Measurements from ENCODE around the gene COX7A2L.

Gene COX7A2L

DNA sequence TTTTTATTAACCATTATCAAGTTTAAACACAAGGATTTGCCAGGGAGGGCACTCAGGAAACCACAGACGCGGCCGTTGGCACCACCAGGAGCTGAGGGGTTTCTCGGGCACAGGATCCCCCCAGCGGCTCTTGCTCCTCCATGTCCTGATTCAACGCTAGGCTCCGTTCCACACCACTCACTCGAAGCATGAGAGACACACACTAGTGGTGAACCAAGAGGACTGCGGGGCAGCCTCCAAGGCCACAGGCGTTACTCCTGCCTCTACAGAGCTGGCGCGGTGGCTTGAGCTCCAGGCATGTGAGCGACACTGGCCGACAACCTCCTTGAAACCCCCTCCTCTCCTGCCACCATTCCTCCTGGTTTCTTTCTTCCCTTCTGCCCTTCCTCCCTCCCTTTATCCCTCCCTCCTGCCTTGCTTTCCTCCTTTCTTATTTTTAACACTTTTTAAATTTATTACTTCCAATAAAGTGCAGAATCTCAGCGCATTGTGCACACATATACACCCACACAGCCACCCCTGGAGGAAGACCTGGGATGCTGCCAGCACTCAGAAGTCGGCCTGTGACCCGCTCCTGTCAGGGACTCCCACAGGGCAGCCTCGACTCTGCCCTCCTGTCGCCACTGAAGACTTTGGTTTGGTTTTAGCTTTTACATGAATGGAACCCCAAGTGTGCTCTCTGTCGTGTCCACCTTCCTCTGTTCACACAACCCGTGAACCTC, 21.7 kb downstream of the COX7A2L start:
- Histone ChIP-seq H3K4me3 (replicated peaks; ENCODE audit: low read depth, low read length) (no peak overlapping the region), H3K36me3 (ENCODE audit: control insufficient read depth, insufficient read depth, low read length) (peaks cover 22% of the 10 kb centered on the region), H3K27me3 (replicated peaks; ENCODE audit: control insufficient read depth, insufficient read depth, low read length) (no peaks in the 10 kb centered on the region)
- TF ChIP-seq, protein P1, sequence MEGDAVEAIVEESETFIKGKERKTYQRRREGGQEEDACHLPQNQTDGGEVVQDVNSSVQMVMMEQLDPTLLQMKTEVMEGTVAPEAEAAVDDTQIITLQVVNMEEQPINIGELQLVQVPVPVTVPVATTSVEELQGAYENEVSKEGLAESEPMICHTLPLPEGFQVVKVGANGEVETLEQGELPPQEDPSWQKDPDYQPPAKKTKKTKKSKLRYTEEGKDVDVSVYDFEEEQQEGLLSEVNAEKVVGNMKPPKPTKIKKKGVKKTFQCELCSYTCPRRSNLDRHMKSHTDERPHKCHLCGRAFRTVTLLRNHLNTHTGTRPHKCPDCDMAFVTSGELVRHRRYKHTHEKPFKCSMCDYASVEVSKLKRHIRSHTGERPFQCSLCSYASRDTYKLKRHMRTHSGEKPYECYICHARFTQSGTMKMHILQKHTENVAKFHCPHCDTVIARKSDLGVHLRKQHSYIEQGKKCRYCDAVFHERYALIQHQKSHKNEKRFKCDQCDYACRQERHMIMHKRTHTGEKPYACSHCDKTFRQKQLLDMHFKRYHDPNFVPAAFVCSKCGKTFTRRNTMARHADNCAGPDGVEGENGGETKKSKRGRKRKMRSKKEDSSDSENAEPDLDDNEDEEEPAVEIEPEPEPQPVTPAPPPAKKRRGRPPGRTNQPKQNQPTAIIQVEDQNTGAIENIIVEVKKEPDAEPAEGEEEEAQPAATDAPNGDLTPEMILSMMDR (IDR thresholded peaks at IDR 0.05; ENCODE audit: insufficient read depth, low read length, poor library complexity, severe bottlenecking): no peak
- DNase-seq (ENCODE audit: extremely low read depth, insufficient read length): no peak

DNA sequence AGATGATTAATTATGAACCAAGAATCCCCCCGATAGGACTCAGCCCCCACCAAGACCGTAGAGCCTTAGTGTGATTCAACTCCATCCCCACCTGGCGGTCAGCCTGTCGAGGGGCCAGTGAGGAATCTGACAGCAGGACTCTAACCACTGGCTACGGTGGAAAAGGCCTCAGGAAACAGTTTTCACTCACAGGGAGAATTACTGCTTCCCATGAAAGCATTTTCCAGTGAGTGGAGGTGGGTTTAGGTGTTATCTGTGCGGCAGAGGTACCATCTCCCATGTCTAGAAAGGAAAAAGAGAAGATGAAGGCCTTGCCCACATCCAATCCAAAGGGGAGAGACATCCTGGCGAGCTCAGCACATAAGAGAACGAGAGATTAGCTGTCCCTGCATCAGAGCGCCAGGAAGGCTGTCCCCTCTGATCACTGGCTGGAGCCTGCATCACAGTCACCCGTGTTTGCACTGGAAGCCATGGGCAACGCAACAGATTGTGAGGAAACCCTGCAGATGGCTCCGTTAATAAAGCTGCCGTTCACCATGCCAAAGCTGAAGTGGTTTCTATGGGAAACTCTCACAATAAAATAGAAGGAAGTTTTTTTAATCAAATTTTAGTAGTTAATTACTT, 22.3 kb downstream of the COX7A2L start:
- H3K4me3 ChIP-seq (replicated peaks; ENCODE audit: low read depth, low read length): no peak overlapping the region
- no peaks in the 10 kb centered on the region for H3K27me3 ChIP-seq (replicated peaks; ENCODE audit: control insufficient read depth, insufficient read depth, low read length)
- TF ChIP-seq, protein P1 (IDR thresholded peaks at IDR 0.05; ENCODE audit: insufficient read depth, low read length, poor library complexity, severe bottlenecking): no peak
- no peak for DNase-seq (ENCODE audit: extremely low read depth, insufficient read length)
- peaks cover 24% of the 10 kb centered on the region for H3K36me3 ChIP-seq (ENCODE audit: control insufficient read depth, insufficient read depth, low read length)

DNA sequence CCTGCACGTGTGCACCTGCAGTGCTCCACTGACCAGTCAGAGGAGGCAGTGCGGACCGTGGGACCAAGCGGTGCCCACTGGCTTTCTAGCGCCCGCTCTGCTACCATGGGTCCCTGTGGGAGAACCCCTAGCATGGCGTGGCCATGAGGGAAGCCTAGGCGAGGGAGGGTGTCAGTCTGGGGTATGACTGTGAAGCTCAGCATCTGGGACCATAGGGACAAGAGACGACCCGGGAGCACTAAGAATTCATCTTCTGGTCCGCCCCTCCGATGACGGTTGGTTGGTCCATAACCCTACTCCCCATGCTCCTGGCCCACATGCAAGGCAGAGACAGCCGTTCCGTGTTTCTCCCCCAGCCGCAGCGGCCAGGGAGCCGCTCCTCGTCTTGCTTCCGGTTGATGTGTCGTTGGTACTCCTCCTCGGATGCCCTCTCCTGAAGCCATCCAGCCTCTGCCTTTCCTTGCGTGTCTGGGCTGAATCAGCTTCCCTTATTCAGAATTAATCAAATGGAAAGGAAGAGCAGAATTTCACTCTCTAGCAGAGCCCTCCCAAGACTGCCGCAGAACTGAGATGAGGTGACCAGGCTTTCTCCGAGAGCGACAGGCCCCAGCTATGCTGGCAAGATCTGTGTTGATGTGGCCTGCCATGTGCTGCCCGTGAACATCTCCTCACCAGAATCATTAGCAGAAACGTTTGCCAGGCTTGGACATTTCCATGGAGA, 23.0 kb downstream of the COX7A2L start:
- H3K4me3 ChIP-seq (replicated peaks; ENCODE audit: low read depth, low read length): no peak overlapping the region
- H3K36me3 ChIP-seq (ENCODE audit: control insufficient read depth, insufficient read depth, low read length): peaks cover 28% of the 10 kb centered on the region
- no peaks in the 10 kb centered on the region for H3K27me3 ChIP-seq (replicated peaks; ENCODE audit: control insufficient read depth, insufficient read depth, low read length)
- TF ChIP-seq, protein P1 (IDR thresholded peaks at IDR 0.05; ENCODE audit: insufficient read depth, low read length, poor library complexity, severe bottlenecking): no peak
- DNase-seq (ENCODE audit: extremely low read depth, insufficient read length): no peak

DNA sequence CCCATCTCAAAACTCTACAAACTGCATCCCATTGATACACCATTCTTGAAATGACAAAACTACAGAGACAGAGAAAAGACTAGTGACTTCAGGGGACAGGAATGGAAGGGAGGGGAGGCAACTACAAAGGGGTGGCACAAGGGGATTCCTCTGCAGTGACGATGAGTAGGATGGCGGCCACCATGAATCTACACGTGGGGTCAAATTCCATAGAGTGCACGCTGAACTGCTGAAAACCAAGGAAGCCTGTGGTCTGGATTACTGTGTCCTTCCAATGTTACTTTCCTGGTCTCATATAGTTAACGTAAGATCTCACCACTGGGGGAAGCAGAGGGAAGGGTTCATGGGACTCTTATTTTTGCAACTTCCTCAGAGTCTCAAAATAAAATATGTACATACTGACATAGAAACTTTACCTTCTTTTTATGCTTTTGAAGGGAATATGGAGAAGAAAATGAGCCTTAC, 23.6 kb downstream of the COX7A2L start:
- no peak for DNase-seq (ENCODE audit: extremely low read depth, insufficient read length)
- no peak overlapping the region for H3K4me3 ChIP-seq (replicated peaks; ENCODE audit: low read depth, low read length)
- TF ChIP-seq, protein P1 (IDR thresholded peaks at IDR 0.05; ENCODE audit: insufficient read depth, low read length, poor library complexity, severe bottlenecking): peak; percentile 9
- H3K27me3 ChIP-seq (replicated peaks; ENCODE audit: control insufficient read depth, insufficient read depth, low read length): no peaks in the 10 kb centered on the region
- peaks cover 28% of the 10 kb centered on the region for H3K36me3 ChIP-seq (ENCODE audit: control insufficient read depth, insufficient read depth, low read length)

DNA sequence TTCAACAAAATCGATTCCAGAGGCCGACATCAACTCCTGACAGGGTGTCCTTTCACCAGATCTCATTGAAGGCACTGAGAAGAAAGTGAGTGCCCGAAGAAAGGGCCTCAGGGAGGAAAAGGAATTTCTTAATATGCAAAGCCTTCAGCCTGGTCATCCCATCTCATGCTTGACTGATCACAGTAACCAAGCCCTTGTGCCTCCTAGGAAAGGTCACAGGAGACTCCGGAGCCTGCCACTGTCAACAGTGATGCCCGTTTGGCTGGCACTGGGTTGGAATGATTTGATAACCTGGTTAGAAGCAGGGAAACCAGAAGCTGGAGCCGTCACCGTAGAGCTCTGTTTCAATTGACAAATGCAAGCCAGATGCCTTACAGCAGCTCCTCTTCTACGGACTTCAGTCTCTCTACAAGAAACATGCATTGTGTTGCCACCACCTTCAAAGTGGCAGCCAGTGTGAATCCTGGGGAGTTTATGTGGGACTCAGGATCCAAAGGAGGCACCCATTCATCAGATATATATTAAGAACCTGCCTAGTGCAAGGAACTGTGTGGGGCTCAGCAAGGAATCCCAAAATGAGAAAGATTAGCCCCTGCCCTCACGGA, 24.6 kb downstream of the COX7A2L start:
- no peak overlapping the region for H3K4me3 ChIP-seq (replicated peaks; ENCODE audit: low read depth, low read length)
- no peaks in the 10 kb centered on the region for H3K27me3 ChIP-seq (replicated peaks; ENCODE audit: control insufficient read depth, insufficient read depth, low read length)
- H3K36me3 ChIP-seq (ENCODE audit: control insufficient read depth, insufficient read depth, low read length): peaks cover 26% of the 10 kb centered on the region
- no peak for DNase-seq (ENCODE audit: extremely low read depth, insufficient read length)
- TF ChIP-seq, protein P1 (IDR thresholded peaks at IDR 0.05; ENCODE audit: insufficient read depth, low read length, poor library complexity, severe bottlenecking): no peak

Data from GM06990 (cell line).